SK-N-SH treated with all-trans-retinoic acid at 6 μM for 48 hours (cell line): ENCODE data around the gene NANP.

ENCODE experiments used
- ARNTL ChIP-seq: fragments of 450-650 bp; formaldehyde crosslinking; IDR thresholded peaks from 2 replicates; pipeline ENCODE4 v1.5.0; 2020; ENCODE audit warnings: low read depth, mild to moderate bottlenecking, moderate library complexity, borderline replicate concordance
- CSDC2 ChIP-seq: fragments of 250-450 bp; sonication (Bioruptor Pico); IDR thresholded peaks from 2 replicates; pipeline ENCODE4 v1.5.0; 2020; ENCODE audit warnings: mild to moderate bottlenecking, moderate library complexity
- SNAI2 ChIP-seq: fragments of 250-450 bp; sonication (Bioruptor Pico); IDR thresholded peaks from 2 replicates; pipeline ENCODE4 v1.5.0; 2020; ENCODE audit warnings: mild to moderate bottlenecking, moderate library complexity
- TCF4 ChIP-seq: fragments of 250-450 bp; sonication (Bioruptor Pico); IDR thresholded peaks from 2 replicates; pipeline ENCODE4 v1.8.0; 2021; ENCODE audit warnings: mild to moderate bottlenecking, moderate library complexity, borderline replicate concordance
- ZFP3 ChIP-seq: fragments of 250-450 bp; sonication (Bioruptor Pico); IDR thresholded peaks from 2 replicates; pipeline ENCODE4 v1.5.0; 2020; ENCODE audit warnings: mild to moderate bottlenecking, moderate library complexity
- TF ChIP-seq, protein P1 (sequence below): fragments of 250-450 bp; sonication (Bioruptor Pico); IDR thresholded peaks from 2 replicates; pipeline ENCODE4 v1.8.0; 2020; ENCODE audit warnings: mild to moderate bottlenecking, moderate library complexity, borderline replicate concordance
- TF ChIP-seq, protein P2 (sequence below): fragments of 250-450 bp; sonication (Bioruptor Pico); IDR thresholded peaks from 2 replicates; pipeline ENCODE4 v1.5.1; 2021; ENCODE audit warnings: mild to moderate bottlenecking, moderate library complexity

DNA sequence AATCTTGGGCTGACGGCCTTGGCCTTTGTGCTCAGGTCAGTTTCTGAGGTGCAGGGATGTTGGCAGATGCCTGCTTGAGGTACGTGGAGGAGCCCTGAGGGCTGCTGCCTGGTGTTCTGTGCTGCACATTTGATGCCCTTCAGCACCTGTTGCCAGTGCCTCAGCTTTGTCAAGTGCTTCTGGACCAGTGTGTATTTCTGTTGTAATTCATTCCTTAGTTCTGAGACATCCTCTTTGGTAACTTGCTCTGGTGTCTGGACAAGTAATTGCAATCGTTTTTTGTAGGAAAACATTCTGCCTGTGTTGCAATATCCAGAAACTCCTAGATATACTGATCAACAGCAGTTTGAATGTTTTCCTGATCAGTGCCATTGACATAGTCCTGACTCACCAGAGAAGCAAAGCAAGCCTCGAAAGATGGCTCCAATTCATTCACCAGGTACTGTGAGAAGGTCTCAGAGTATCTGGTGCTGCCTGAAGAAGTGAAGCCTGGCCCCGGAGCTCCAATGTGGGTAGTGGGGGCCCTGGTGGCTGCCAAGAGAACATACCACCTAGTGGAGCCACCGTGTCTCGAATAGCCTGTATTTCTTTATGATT lies 46.1 kb upstream of the NANP start:
- no peak for TF ChIP-seq CSDC2 (CRISPR knock-in tag)
- TF ChIP-seq ZFP3 (CRISPR knock-in tag) = peak; percentile 96
- no peak for TF ChIP-seq SNAI2 (CRISPR knock-in tag)
- TF ChIP-seq, protein P1, sequence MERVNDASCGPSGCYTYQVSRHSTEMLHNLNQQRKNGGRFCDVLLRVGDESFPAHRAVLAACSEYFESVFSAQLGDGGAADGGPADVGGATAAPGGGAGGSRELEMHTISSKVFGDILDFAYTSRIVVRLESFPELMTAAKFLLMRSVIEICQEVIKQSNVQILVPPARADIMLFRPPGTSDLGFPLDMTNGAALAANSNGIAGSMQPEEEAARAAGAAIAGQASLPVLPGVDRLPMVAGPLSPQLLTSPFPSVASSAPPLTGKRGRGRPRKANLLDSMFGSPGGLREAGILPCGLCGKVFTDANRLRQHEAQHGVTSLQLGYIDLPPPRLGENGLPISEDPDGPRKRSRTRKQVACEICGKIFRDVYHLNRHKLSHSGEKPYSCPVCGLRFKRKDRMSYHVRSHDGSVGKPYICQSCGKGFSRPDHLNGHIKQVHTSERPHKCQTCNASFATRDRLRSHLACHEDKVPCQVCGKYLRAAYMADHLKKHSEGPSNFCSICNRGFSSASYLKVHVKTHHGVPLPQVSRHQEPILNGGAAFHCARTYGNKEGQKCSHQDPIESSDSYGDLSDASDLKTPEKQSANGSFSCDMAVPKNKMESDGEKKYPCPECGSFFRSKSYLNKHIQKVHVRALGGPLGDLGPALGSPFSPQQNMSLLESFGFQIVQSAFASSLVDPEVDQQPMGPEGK (CRISPR knock-in tag) = no peak
- TF ChIP-seq, protein P2, sequence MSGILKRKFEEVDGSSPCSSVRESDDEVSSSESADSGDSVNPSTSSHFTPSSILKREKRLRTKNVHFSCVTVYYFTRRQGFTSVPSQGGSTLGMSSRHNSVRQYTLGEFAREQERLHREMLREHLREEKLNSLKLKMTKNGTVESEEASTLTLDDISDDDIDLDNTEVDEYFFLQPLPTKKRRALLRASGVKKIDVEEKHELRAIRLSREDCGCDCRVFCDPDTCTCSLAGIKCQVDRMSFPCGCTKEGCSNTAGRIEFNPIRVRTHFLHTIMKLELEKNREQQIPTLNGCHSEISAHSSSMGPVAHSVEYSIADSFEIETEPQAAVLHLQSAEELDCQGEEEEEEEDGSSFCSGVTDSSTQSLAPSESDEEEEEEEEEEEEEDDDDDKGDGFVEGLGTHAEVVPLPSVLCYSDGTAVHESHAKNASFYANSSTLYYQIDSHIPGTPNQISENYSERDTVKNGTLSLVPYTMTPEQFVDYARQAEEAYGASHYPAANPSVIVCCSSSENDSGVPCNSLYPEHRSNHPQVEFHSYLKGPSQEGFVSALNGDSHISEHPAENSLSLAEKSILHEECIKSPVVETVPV = no peak
- TF ChIP-seq ARNTL (CRISPR knock-in tag) = no peak
- no peak for TF ChIP-seq TCF4 (CRISPR knock-in tag)
